ENCODE data around the gene SLC39A11. TPM values are rescaled to one million over a fixed set of nuclear protein-coding genes. Genes with fewer than 3 reads are reported as not detected.

SLC39A11 gene
- total RNA-seq, 6 donors from 2014 or later: 16.3 to 57.6 (median 29.5) TPM

- Histone ChIP-seq H3K27ac (no peak overlapping the region), H3K9me3 (no peaks in the 10 kb centered on the region), H3K4me1 (no peaks in the 10 kb centered on the region), H3K27me3 (no peaks in the 10 kb centered on the region), H3K36me3 (no peaks in the 10 kb centered on the region), H3K4me3 (no peak overlapping the region)
- DNase-seq (no peak), ATAC-seq (ENCODE audit: low FRiP score in 2 of 2) (no peak)
- no peak for TF ChIP-seq POLR2AphosphoS5 (IDR thresholded peaks at IDR 0.05)
- no peak for TF ChIP-seq CTCF (IDR thresholded peaks at IDR 0.05)
- no peak for TF ChIP-seq POLR2A (IDR thresholded peaks at IDR 0.05)
- no peak for TF ChIP-seq EP300 (IDR thresholded peaks at IDR 0.05)
- 99 to 100% methylated on average over 3 of the region's 3 CpGs for WGBS, 2 donors
Observed at GRCh38 chr17:72700226-72700625, 392.3 kb downstream of the SLC39A11 start.

- DNase-seq (no peak), ATAC-seq (ENCODE audit: low FRiP score in 2 of 2) (peak in 1 of 2 donors; percentile 39)
- Histone ChIP-seq H3K4me1 (no peaks in the 10 kb centered on the region), H3K27me3 (no peaks in the 10 kb centered on the region), H3K27ac (no peak overlapping the region), H3K9me3 (no peaks in the 10 kb centered on the region), H3K4me3 (no peak overlapping the region), H3K36me3 (no peaks in the 10 kb centered on the region)
- TF ChIP-seq POLR2A (IDR thresholded peaks at IDR 0.05): no peak
- TF ChIP-seq CTCF (IDR thresholded peaks at IDR 0.05): no peak
- TF ChIP-seq EP300 (IDR thresholded peaks at IDR 0.05): no peak
- TF ChIP-seq POLR2AphosphoS5 (IDR thresholded peaks at IDR 0.05): no peak
- 82 to 96% methylated on average over 3 to 4 of the region's 4 CpGs for WGBS, 2 donors
Observed at GRCh38 chr17:72699545-72699944, 392.9 kb downstream of the SLC39A11 start.

- TF ChIP-seq CTCF (IDR thresholded peaks at IDR 0.05): no peak
- no peak for TF ChIP-seq POLR2A (IDR thresholded peaks at IDR 0.05)
- TF ChIP-seq POLR2AphosphoS5 (IDR thresholded peaks at IDR 0.05): peak in 1 of 2 donors; percentile 10
- no peak for TF ChIP-seq EP300 (IDR thresholded peaks at IDR 0.05)
- ATAC-seq (ENCODE audit: low FRiP score in 2 of 2) (no peak), DNase-seq (no peak)
- Histone ChIP-seq H3K27me3 (no peaks in the 10 kb centered on the region), H3K27ac (no peak overlapping the region), H3K4me1 (no peaks in the 10 kb centered on the region), H3K36me3 (no peaks in the 10 kb centered on the region), H3K4me3 (no peak overlapping the region), H3K9me3 (no peaks in the 10 kb centered on the region)
- whole genome bisulfite sequencing, 2 donors: 63 to 71% methylated on average over 8 to 9 of the region's 9 CpGs
Observed at GRCh38 chr17:72697602-72698146, 394.8 kb downstream of the SLC39A11 start.

- Histone ChIP-seq H3K9me3 (no peaks in the 10 kb centered on the region), H3K27me3 (no peaks in the 10 kb centered on the region), H3K36me3 (no peaks in the 10 kb centered on the region), H3K4me1 (no peaks in the 10 kb centered on the region), H3K27ac (no peak overlapping the region), H3K4me3 (no peak overlapping the region)
- WGBS, 2 donors: 91 to 97% methylated on average over 8 of the region's 8 CpGs
- no peak for DNase-seq
- no peak for ATAC-seq (ENCODE audit: low FRiP score in 2 of 2)
- TF ChIP-seq POLR2AphosphoS5 (IDR thresholded peaks at IDR 0.05): no peak
- TF ChIP-seq CTCF (IDR thresholded peaks at IDR 0.05): no peak
- TF ChIP-seq POLR2A (IDR thresholded peaks at IDR 0.05): no peak
- no peak for TF ChIP-seq EP300 (IDR thresholded peaks at IDR 0.05)
Observed at GRCh38 chr17:72696721-72697120, 395.8 kb downstream of the SLC39A11 start.

- no peak overlapping the region for H3K4me3 ChIP-seq
- ATAC-seq (ENCODE audit: low FRiP score in 2 of 2) (no peak), DNase-seq (no peak)
- no peaks in the 10 kb centered on the region for H3K4me1 ChIP-seq
- no peak overlapping the region for H3K27ac ChIP-seq
- WGBS, 2 donors: 95 to 98% methylated on average over 9 of the region's 9 CpGs
- H3K36me3 ChIP-seq: no peaks in the 10 kb centered on the region
- TF ChIP-seq POLR2A (IDR thresholded peaks at IDR 0.05) (no peak), CTCF (IDR thresholded peaks at IDR 0.05) (no peak), POLR2AphosphoS5 (IDR thresholded peaks at IDR 0.05) (no peak), EP300 (IDR thresholded peaks at IDR 0.05) (no peak)
- H3K9me3 ChIP-seq: no peaks in the 10 kb centered on the region
- no peaks in the 10 kb centered on the region for H3K27me3 ChIP-seq
Observed at GRCh38 chr17:72696156-72696555, 396.3 kb downstream of the SLC39A11 start.

Data from upper lobe of left lung (tissue), 6 donors.